ENCODE measurements around the gene TIAM1.

- TF ChIP-seq CTCF (IDR thresholded peaks at IDR 0.05) (no peak), POLR2A (IDR thresholded peaks at IDR 0.05) (no peak), POLR2AphosphoS5 (IDR thresholded peaks at IDR 0.05) (no peak)
These were observed 27.0 kb upstream of the TIAM1 start for GRCh38 chr21:31370893-31371544.

Data from prostate gland (tissue), 2 donors.